Endothelial cell (in vitro differentiated cells): ENCODE results near the gene NUDT14. TPM values are rescaled to one million over a fixed set of nuclear protein-coding genes. Genes with fewer than 3 reads are reported as not detected.

Experiments used
- DNase-seq: peaks from one replicate; pipeline ENCODE4 v3.0.0; 2021; ENCODE audit warnings: low spot score
- H3K27ac Mint-ChIP-seq: one replicate; pipeline ENCODE4 v1.8.0; 2021; ENCODE audit warnings: mixed read lengths, inconsistent platforms; ENCODE audit not compliant: unreplicated experiment
- H3K27me3 Mint-ChIP-seq: one replicate; pipeline ENCODE4 v1.8.0; 2021; ENCODE audit warnings: mild to moderate bottlenecking, moderate library complexity, mixed read lengths, inconsistent platforms; ENCODE audit not compliant: unreplicated experiment
- H3K36me3 Mint-ChIP-seq: one replicate; pipeline ENCODE4 v1.8.0; 2021; ENCODE audit warnings: mild to moderate bottlenecking, low read depth, mixed read lengths, inconsistent platforms; ENCODE audit not compliant: unreplicated experiment
- H3K4me1 Mint-ChIP-seq: one replicate; pipeline ENCODE4 v1.8.0; 2021; ENCODE audit warnings: mild to moderate bottlenecking, mixed read lengths, inconsistent platforms; ENCODE audit not compliant: unreplicated experiment
- H3K4me3 Mint-ChIP-seq: one replicate; pipeline ENCODE4 v1.8.0; 2021; ENCODE audit warnings: mild to moderate bottlenecking, mixed read lengths, inconsistent platforms; ENCODE audit not compliant: unreplicated experiment
- H3K9me3 Mint-ChIP-seq: one replicate; pipeline ENCODE4 v1.8.0; 2021; ENCODE audit warnings: mixed read lengths, inconsistent platforms; ENCODE audit not compliant: unreplicated experiment
- CTCF ChIP-seq: fragments of 200-600 bp; sonication (generic); IDR thresholded peaks from one replicate; pipeline ENCODE4 v1.5.0; 2021; ENCODE audit warnings: antibody characterized with exemption; ENCODE audit not compliant: unreplicated experiment
- total RNA-seq: library from RNA; stranded (reverse); fragmentation: NEBNext Ultra II Directional; extraction: Animal tissue kit (Norgen Biotek cat#: 25700); gene quantifications from one replicate; pipeline ENCODE4 v1.2.1, GENCODE V29; 2021; ENCODE audit not compliant: unreplicated experiment

The NUDT14 gene
- total RNA-seq, 1 donor from 2014 or later = 135 TPM

DNA sequence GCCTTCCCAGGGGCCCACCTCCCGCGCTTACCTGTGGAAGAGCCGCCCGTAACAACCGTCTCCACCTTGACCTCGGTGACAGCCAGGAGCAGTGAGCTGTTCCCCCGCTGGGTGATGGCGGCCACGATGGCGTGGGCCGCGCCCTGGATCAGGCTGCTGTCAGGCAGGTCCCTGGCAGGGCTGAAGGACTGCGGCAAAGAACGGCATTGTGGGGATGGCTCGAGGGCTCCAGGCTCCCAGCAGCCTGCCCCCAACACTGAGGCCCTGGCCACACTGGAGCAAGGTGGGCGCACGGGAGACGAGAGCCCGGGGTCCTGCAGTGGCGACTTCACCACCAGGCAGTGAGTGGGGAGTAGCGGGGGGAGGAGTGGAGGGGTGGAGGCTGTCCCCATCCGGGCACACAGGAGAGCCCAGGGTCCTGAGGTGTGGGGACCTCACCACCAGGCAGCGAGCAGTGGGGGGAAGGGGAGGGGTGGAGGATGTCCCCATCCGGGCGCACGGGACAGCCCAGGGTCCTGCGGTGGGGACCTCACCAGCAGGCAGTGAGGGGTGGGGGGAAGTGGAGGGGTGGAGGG, 37.6 kb downstream of the NUDT14 start:
- no peaks in the 10 kb centered on the region for H3K4me1 Mint-ChIP-seq
- DNase-seq = no peak

DNA sequence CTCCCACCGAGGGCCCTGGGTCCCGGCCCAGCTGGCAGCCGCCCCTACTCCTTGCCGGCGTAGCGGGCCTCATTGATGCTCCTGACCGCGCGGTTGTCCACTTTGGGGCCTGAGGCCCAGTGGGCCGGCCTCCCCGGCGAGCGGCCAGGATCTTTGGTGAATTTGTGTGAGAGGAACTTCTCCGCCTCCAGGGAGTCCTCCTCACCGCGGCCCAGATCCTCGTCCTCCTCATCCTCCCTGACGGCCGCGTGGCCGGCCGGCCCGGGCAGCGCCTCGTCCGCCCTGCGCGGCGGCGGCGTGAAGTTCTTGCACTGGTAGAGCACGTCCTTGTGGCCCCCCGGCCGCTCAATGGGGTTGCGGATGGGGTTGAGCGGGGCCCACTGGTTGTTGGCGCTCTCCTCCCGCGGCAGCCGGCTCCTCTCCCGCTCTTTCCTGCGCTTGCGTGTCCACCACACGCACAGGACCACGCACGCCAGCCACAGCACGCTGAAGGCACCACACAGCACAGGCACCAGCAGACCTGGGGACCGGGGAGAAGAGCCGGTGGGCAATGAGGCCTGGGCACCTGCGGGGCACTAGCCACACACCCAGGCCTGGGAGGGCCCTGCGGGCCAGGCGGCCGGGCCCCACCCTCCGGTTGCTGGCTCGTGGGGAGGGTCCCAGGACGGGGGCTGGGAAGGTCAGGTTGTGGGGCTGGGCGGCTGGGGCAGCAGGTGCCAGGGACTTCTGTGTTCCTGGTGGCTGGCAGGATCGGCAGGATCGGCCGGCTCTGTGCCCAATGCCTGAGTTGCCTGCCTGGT, 38.3 kb downstream of the NUDT14 start:
- no peak for TF ChIP-seq CTCF
- Mint-ChIP-seq H3K9me3 (no peaks in the 10 kb centered on the region), H3K36me3 (peaks cover 33% of the 10 kb centered on the region), H3K27ac (no peak overlapping the region), H3K4me1 (no peaks in the 10 kb centered on the region), H3K27me3 (peaks cover 20% of the 10 kb centered on the region), H3K4me3 (no peak overlapping the region)
- DNase-seq = no peak

More for the DNA sequence above, 37.6 kb downstream of the NUDT14 start:
- peaks cover 20% of the 10 kb centered on the region for H3K27me3 Mint-ChIP-seq
- no peak overlapping the region for H3K4me3 Mint-ChIP-seq
- TF ChIP-seq CTCF = no peak
- peaks cover 33% of the 10 kb centered on the region for H3K36me3 Mint-ChIP-seq
- H3K9me3 Mint-ChIP-seq = no peaks in the 10 kb centered on the region
- no peak overlapping the region for H3K27ac Mint-ChIP-seq

GRCh38 chr14:105141486-105142281, 39.4 kb downstream of the NUDT14 start:
- peaks cover 33% of the 10 kb centered on the region for H3K36me3 Mint-ChIP-seq
- no peaks in the 10 kb centered on the region for H3K4me1 Mint-ChIP-seq
- peaks cover 20% of the 10 kb centered on the region for H3K27me3 Mint-ChIP-seq
- no peak for DNase-seq
- no peak for TF ChIP-seq CTCF
- H3K9me3 Mint-ChIP-seq = no peaks in the 10 kb centered on the region
- H3K4me3 Mint-ChIP-seq = peak overlapping the region; percentile 80
- peak overlapping the region; percentile 14 for H3K27ac Mint-ChIP-seq

GRCh38 chr14:105141026-105141425, 40.1 kb downstream of the NUDT14 start:
- no peak overlapping the region for H3K27ac Mint-ChIP-seq
- H3K36me3 Mint-ChIP-seq = peaks cover 33% of the 10 kb centered on the region
- no peaks in the 10 kb centered on the region for H3K9me3 Mint-ChIP-seq
- H3K27me3 Mint-ChIP-seq = peaks cover 20% of the 10 kb centered on the region
- DNase-seq = no peak
- no peaks in the 10 kb centered on the region for H3K4me1 Mint-ChIP-seq
- TF ChIP-seq CTCF = no peak
- peak overlapping the region; percentile 79 for H3K4me3 Mint-ChIP-seq
